ENCODE data around the gene ATXN10.
"Not testable (repeated sequence)": the region's sequence is repeated elsewhere in the genome, so short reads cannot be mapped to it uniquely, and the experiment has no call there.

Gene ATXN10

GRCh38 chr22:45796009-45796408, 124.4 kb downstream of the ATXN10 start:
- WGBS (ENCODE audit: insufficient coverage, insufficient read length), result no CpG with 5 or more reads among the region's 9 CpGs
- not testable (repeated sequence) for DNase-seq (ENCODE audit: low read depth, low spot score); H3K4me3 ChIP-seq (ENCODE audit: low read length)

GRCh38 chr22:45799291-45799690, 127.7 kb downstream of the ATXN10 start:
- Histone ChIP-seq H3K36me3 (ENCODE audit: control insufficient read depth, insufficient read depth, low read length) (no peaks in the 10 kb centered on the region), H3K27ac (ENCODE audit: low read length) (no peak overlapping the region), H3K9me3 (ENCODE audit: control insufficient read depth, insufficient read depth, low read length) (no peaks in the 10 kb centered on the region; the same call in 1 of the 2 replicates), H3K27me3 (ENCODE audit: control insufficient read depth, insufficient read depth, low read length) (no peaks in the 10 kb centered on the region), H3K4me3 (ENCODE audit: low read length) (no peak overlapping the region), H3K4me1 (ENCODE audit: control insufficient read depth, insufficient read depth, low read length) (no peaks in the 10 kb centered on the region)
- WGBS (ENCODE audit: insufficient coverage, insufficient read length), result no CpG with 5 or more reads among the region's 2 CpGs
- no peak for DNase-seq (ENCODE audit: low read depth, low spot score)

More at GRCh38 chr22:45796009-45796408, 124.4 kb downstream of the ATXN10 start:
- not testable (repeated sequence) for H3K27ac ChIP-seq (ENCODE audit: low read length); H3K9me3 ChIP-seq (ENCODE audit: control insufficient read depth, insufficient read depth, low read length); H3K4me1 ChIP-seq (ENCODE audit: control insufficient read depth, insufficient read depth, low read length); H3K36me3 ChIP-seq (ENCODE audit: control insufficient read depth, insufficient read depth, low read length); H3K27me3 ChIP-seq (ENCODE audit: control insufficient read depth, insufficient read depth, low read length)

GRCh38 chr22:45802054-45802453, 130.4 kb downstream of the ATXN10 start:
- no peaks in the 10 kb centered on the region for H3K4me1 ChIP-seq (ENCODE audit: control insufficient read depth, insufficient read depth, low read length)
- no peak overlapping the region for H3K4me3 ChIP-seq (ENCODE audit: low read length)
- H3K9me3 ChIP-seq (ENCODE audit: control insufficient read depth, insufficient read depth, low read length), result no peaks in the 10 kb centered on the region
- no peak for DNase-seq (ENCODE audit: low read depth, low spot score)
- H3K27me3 ChIP-seq (ENCODE audit: control insufficient read depth, insufficient read depth, low read length), result no peaks in the 10 kb centered on the region
- no peaks in the 10 kb centered on the region for H3K36me3 ChIP-seq (ENCODE audit: control insufficient read depth, insufficient read depth, low read length)
- no CpG with 5 or more reads among the region's 4 CpGs for WGBS (ENCODE audit: insufficient coverage, insufficient read length)
- H3K27ac ChIP-seq (ENCODE audit: low read length), result no peak overlapping the region

- no peak overlapping the region for H3K27ac ChIP-seq (ENCODE audit: low read length)
- H3K27me3 ChIP-seq (ENCODE audit: control insufficient read depth, insufficient read depth, low read length), result no peaks in the 10 kb centered on the region
- WGBS (ENCODE audit: insufficient coverage, insufficient read length), result no CpG with 5 or more reads among the region's 6 CpGs
- 0 out of 2 replicates have a peak, but pooled peaks cover 2% of the 10 kb centered on the region for H3K36me3 ChIP-seq (ENCODE audit: control insufficient read depth, insufficient read depth, low read length)
- DNase-seq (ENCODE audit: low read depth, low spot score), result no peak
- H3K9me3 ChIP-seq (ENCODE audit: control insufficient read depth, insufficient read depth, low read length), result no peaks in the 10 kb centered on the region
- no peaks in the 10 kb centered on the region for H3K4me1 ChIP-seq (ENCODE audit: control insufficient read depth, insufficient read depth, low read length)
- H3K4me3 ChIP-seq (ENCODE audit: low read length), result no peak overlapping the region
Observed at GRCh38 chr22:45804319-45804985, 132.8 kb downstream of the ATXN10 start.

- 0 out of 2 replicates have a peak, but pooled peaks cover 2% of the 10 kb centered on the region for H3K36me3 ChIP-seq (ENCODE audit: control insufficient read depth, insufficient read depth, low read length)
- H3K9me3 ChIP-seq (ENCODE audit: control insufficient read depth, insufficient read depth, low read length), result no peaks in the 10 kb centered on the region
- DNase-seq (ENCODE audit: low read depth, low spot score), result no peak
- WGBS (ENCODE audit: insufficient coverage, insufficient read length), result no CpG with 5 or more reads among the region's 3 CpGs
- H3K27ac ChIP-seq (ENCODE audit: low read length), result no peak overlapping the region
- H3K4me3 ChIP-seq (ENCODE audit: low read length), result no peak overlapping the region
- no peaks in the 10 kb centered on the region for H3K27me3 ChIP-seq (ENCODE audit: control insufficient read depth, insufficient read depth, low read length)
- no peaks in the 10 kb centered on the region for H3K4me1 ChIP-seq (ENCODE audit: control insufficient read depth, insufficient read depth, low read length)
Observed at GRCh38 chr22:45804986-45805325, 133.3 kb downstream of the ATXN10 start.

GRCh38 chr22:45805413-45805812, 133.8 kb downstream of the ATXN10 start:
- H3K4me1 ChIP-seq (ENCODE audit: control insufficient read depth, insufficient read depth, low read length), result no peaks in the 10 kb centered on the region
- WGBS (ENCODE audit: insufficient coverage, insufficient read length), result no CpG with 5 or more reads among the region's 6 CpGs
- H3K4me3 ChIP-seq (ENCODE audit: low read length), result no peak overlapping the region
- 0 out of 2 replicates have a peak, but pooled peaks cover 2% of the 10 kb centered on the region for H3K36me3 ChIP-seq (ENCODE audit: control insufficient read depth, insufficient read depth, low read length)
- H3K27ac ChIP-seq (ENCODE audit: low read length), result no peak overlapping the region
- no peak for DNase-seq (ENCODE audit: low read depth, low spot score)
- no peaks in the 10 kb centered on the region for H3K9me3 ChIP-seq (ENCODE audit: control insufficient read depth, insufficient read depth, low read length)
- H3K27me3 ChIP-seq (ENCODE audit: control insufficient read depth, insufficient read depth, low read length), result no peaks in the 10 kb centered on the region

GRCh38 chr22:45807156-45807915, 135.7 kb downstream of the ATXN10 start:
- no peaks in the 10 kb centered on the region for H3K4me1 ChIP-seq (ENCODE audit: control insufficient read depth, insufficient read depth, low read length)
- no peaks in the 10 kb centered on the region for H3K9me3 ChIP-seq (ENCODE audit: control insufficient read depth, insufficient read depth, low read length)
- WGBS (ENCODE audit: insufficient coverage, insufficient read length), result no CpG with 5 or more reads among the region's 10 CpGs
- H3K4me3 ChIP-seq (ENCODE audit: low read length), result no peak overlapping the region
- H3K27me3 ChIP-seq (ENCODE audit: control insufficient read depth, insufficient read depth, low read length), result no peaks in the 10 kb centered on the region
- H3K27ac ChIP-seq (ENCODE audit: low read length), result no peak overlapping the region
- DNase-seq (ENCODE audit: low read depth, low spot score), result no peak
- 0 out of 2 replicates have a peak, but pooled peaks cover 2% of the 10 kb centered on the region for H3K36me3 ChIP-seq (ENCODE audit: control insufficient read depth, insufficient read depth, low read length)

- H3K4me3 ChIP-seq (ENCODE audit: low read length), result no peak overlapping the region
- no peak overlapping the region for H3K27ac ChIP-seq (ENCODE audit: low read length)
- 0 out of 2 replicates have a peak, but pooled peaks cover 2% of the 10 kb centered on the region for H3K36me3 ChIP-seq (ENCODE audit: control insufficient read depth, insufficient read depth, low read length)
- no peak for DNase-seq (ENCODE audit: low read depth, low spot score)
- no peaks in the 10 kb centered on the region for H3K27me3 ChIP-seq (ENCODE audit: control insufficient read depth, insufficient read depth, low read length)
- H3K9me3 ChIP-seq (ENCODE audit: control insufficient read depth, insufficient read depth, low read length), result no peaks in the 10 kb centered on the region
- H3K4me1 ChIP-seq (ENCODE audit: control insufficient read depth, insufficient read depth, low read length), result no peaks in the 10 kb centered on the region
- WGBS (ENCODE audit: insufficient coverage, insufficient read length), result no CpG with 5 or more reads among the region's 6 CpGs
Observed at GRCh38 chr22:45812910-45813309, 141.3 kb downstream of the ATXN10 start.

GRCh38 chr22:45814198-45814597, 142.6 kb downstream of the ATXN10 start:
- H3K4me3 ChIP-seq (ENCODE audit: low read length), result no peak overlapping the region
- no peaks in the 10 kb centered on the region; the same call in 1 of the 2 replicates for H3K4me1 ChIP-seq (ENCODE audit: control insufficient read depth, insufficient read depth, low read length)
- DNase-seq (ENCODE audit: low read depth, low spot score), result no peak
- H3K27me3 ChIP-seq (ENCODE audit: control insufficient read depth, insufficient read depth, low read length), result no peaks in the 10 kb centered on the region
- no peaks in the 10 kb centered on the region for H3K36me3 ChIP-seq (ENCODE audit: control insufficient read depth, insufficient read depth, low read length)
- no peak overlapping the region for H3K27ac ChIP-seq (ENCODE audit: low read length)
- no CpG with 5 or more reads among the region's 2 CpGs for WGBS (ENCODE audit: insufficient coverage, insufficient read length)
- H3K9me3 ChIP-seq (ENCODE audit: control insufficient read depth, insufficient read depth, low read length), result no peaks in the 10 kb centered on the region

GRCh38 chr22:45816776-45817175, 145.1 kb downstream of the ATXN10 start:
- WGBS (ENCODE audit: insufficient coverage, insufficient read length), result no CpG with 5 or more reads among the region's 8 CpGs
- H3K27ac ChIP-seq (ENCODE audit: low read length), result no peak overlapping the region
- H3K9me3 ChIP-seq (ENCODE audit: control insufficient read depth, insufficient read depth, low read length), result no peaks in the 10 kb centered on the region
- no peak for DNase-seq (ENCODE audit: low read depth, low spot score)
- H3K4me3 ChIP-seq (ENCODE audit: low read length), result no peak overlapping the region
- no peaks in the 10 kb centered on the region for H3K36me3 ChIP-seq (ENCODE audit: control insufficient read depth, insufficient read depth, low read length)
- H3K27me3 ChIP-seq (ENCODE audit: control insufficient read depth, insufficient read depth, low read length), result no peaks in the 10 kb centered on the region
- H3K4me1 ChIP-seq (ENCODE audit: control insufficient read depth, insufficient read depth, low read length), result no peaks in the 10 kb centered on the region; the same call in 1 of the 2 replicates
